Small intestine (tissue), 7 donors: ENCODE data around the gene CAPZB. TPM values are rescaled to one million over a fixed set of nuclear protein-coding genes. Genes with fewer than 3 reads are reported as not detected.

Experiments used
- DNase-seq, 2 donors: peaks; one replicate each; pipeline versions ENCODE4 v3.0.0 to v3.0.0-alpha.2; 2013
- FAIRE-seq: peaks from 2 replicates; lab custom pipeline; 2012; peaks lifted over from hg19 to GRCh38; lab: Jason Lieb, UNC
- H3K27ac ChIP-seq, 3 donors: one replicate each; pipeline ENCODE4 v1.5.1; 2013; ENCODE audit warnings: low read length in 2 of 3, mild to moderate bottlenecking in 2 of 3, control low read depth in 1 of 3, inconsistent platforms in 1 of 3, low read depth in 1 of 3, moderate library complexity in 1 of 3
- H3K27me3 ChIP-seq, 3 donors: one replicate each; pipeline ENCODE4 v1.6.1; 2013; ENCODE audit warnings: low read length in 3 of 3, inconsistent platforms in 1 of 3; ENCODE audit not compliant: control insufficient read depth in 3 of 3, insufficient read depth in 3 of 3
- H3K36me3 ChIP-seq, 3 donors: one replicate each; pipeline ENCODE4 v1.6.1; 2013; ENCODE audit warnings: low read length in 3 of 3, inconsistent platforms in 1 of 3, low read depth in 1 of 3, mild to moderate bottlenecking in 1 of 3, moderate library complexity in 1 of 3; ENCODE audit not compliant: control insufficient read depth in 3 of 3, insufficient read depth in 2 of 3
- H3K4me1 ChIP-seq, 3 donors: one replicate each; pipeline ENCODE4 v1.6.1; 2013; ENCODE audit warnings: low read length in 2 of 3, inconsistent platforms in 1 of 3, low read depth in 1 of 3, mild to moderate bottlenecking in 1 of 3, moderate library complexity in 1 of 3; ENCODE audit not compliant: control insufficient read depth in 3 of 3, insufficient read depth in 2 of 3
- H3K4me3 ChIP-seq, 3 donors: one replicate each; pipeline ENCODE4 v1.5.1; 2013; ENCODE audit warnings: low read length in 3 of 3, control low read depth in 1 of 3, inconsistent platforms in 1 of 3, low read depth in 1 of 3, mild to moderate bottlenecking in 1 of 3, moderate library complexity in 1 of 3
- H3K9me3 ChIP-seq, 2 donors: one replicate each; pipeline ENCODE4 v1.6.1; 2013; ENCODE audit warnings: low read depth in 1 of 2, low read length in 1 of 2; ENCODE audit not compliant: control insufficient read depth in 2 of 2, insufficient read depth in 1 of 2
- WGBS, 3 donors: extraction: QIAGEN DNeasy Blood & Tissue Kit; methylation state at CpG; one replicate each; pipeline ENCODE4 v1.1.7; 2013; 5-methylcytosine and 5-hydroxymethylcytosine counted together
- polyA plus RNA-seq, 4 donors: library from polyadenylated mRNA; stranded (reverse) in 3 of 4; unstranded in 1 of 4; fragments of 200-250 nt in 3 of 4; fragments of 120-200 nt in 1 of 4; gene quantifications; one replicate each; pipeline versions ENCODE4 v1.2.1 to v1.2.3, GENCODE V29; 2013
- donor health status: healthy with polysubstance abuse.
- donor health status: control.
- donor health status: control.
- donor health status: Bipolar disorder and iron deficiency.
- donor health status: healthy.

CAPZB gene
- polyA plus RNA-seq, 4 donors, result 245 to 292 (median 276) TPM

GRCh38 chr1:19313636-19313959 lies 171.7 kb downstream of the CAPZB start:
- no peak overlapping the region for H3K4me3 ChIP-seq
- peak overlapping the region in 1 of 3 donors; percentile 27 for H3K27ac ChIP-seq
- FAIRE-seq, result no peak
- peak; percentile 58 to 67 for DNase-seq
- no peaks in the 10 kb centered on the region for H3K9me3 ChIP-seq
- H3K36me3 ChIP-seq, result peaks cover 3 to 52% (median 5%) of the 10 kb centered on the region in 3 donors
- 62 to 89% (median 65%) methylated on average over 4 of the region's 4 CpGs for WGBS, 3 donors
- H3K4me1 ChIP-seq, result peaks cover 0 to 37% (median 3%) of the 10 kb centered on the region in 3 donors
- no peaks in the 10 kb centered on the region for H3K27me3 ChIP-seq

GRCh38 chr1:19312782-19313635 lies 172.3 kb downstream of the CAPZB start:
- H3K36me3 ChIP-seq, result peaks cover 3 to 51% (median 8%) of the 10 kb centered on the region in 3 donors
- no peaks in the 10 kb centered on the region for H3K27me3 ChIP-seq
- FAIRE-seq, result no peak
- no peaks in the 10 kb centered on the region for H3K9me3 ChIP-seq
- H3K27ac ChIP-seq, result peak overlapping the region; percentile 77 to 86 (median 80)
- H3K4me1 ChIP-seq, result peaks cover 0 to 42% (median 7%) of the 10 kb centered on the region in 3 donors
- WGBS, 3 donors, result 45 to 48% (median 45%) methylated on average over 20 of the region's 20 CpGs
- H3K4me3 ChIP-seq, result peak overlapping the region; percentile 72 to 83 (median 74)
- peak in 1 of 2 donors; percentile 19 for DNase-seq

GRCh38 chr1:19311931-19312781 lies 173.2 kb downstream of the CAPZB start, which contains the start of the genes AKR7A2 and SLC66A1:
AKR7A2 (minus strand) TSS chr1:19312144; CDS start chr1:19312124, 20 bp downstream.
SLC66A1 (plus strand) TSS chr1:19312326; CDS start chr1:19317678, 5,352 bp downstream.
- WGBS, 3 donors, result 1% methylated on average over 48 to 105 of the region's 105 CpGs
- DNase-seq (peak; percentile 93 to 97), FAIRE-seq (no peak)
- H3K36me3 ChIP-seq, result peaks cover 0 to 49% (median 5%) of the 10 kb centered on the region in 3 donors
- H3K9me3 ChIP-seq, result no peaks in the 10 kb centered on the region
- peaks cover 0 to 51% (median 7%) of the 10 kb centered on the region in 3 donors for H3K4me1 ChIP-seq
- no peaks in the 10 kb centered on the region for H3K27me3 ChIP-seq
- H3K4me3 ChIP-seq, result peak within 1 kb of the TSS; percentile 72 to 87 (median 74)
- H3K27ac ChIP-seq, result peak within 1 kb of the TSS; percentile 78 to 86 (median 80)

- WGBS, 3 donors, result 0 to 1% (median 1%) methylated on average over 24 to 29 of the region's 29 CpGs
- no peaks in the 10 kb centered on the region for H3K27me3 ChIP-seq
- DNase-seq (peak in 1 of 2 donors; percentile 22), FAIRE-seq (no peak)
- no peaks in the 10 kb centered on the region for H3K9me3 ChIP-seq
- peaks cover 3 to 49% (median 8%) of the 10 kb centered on the region in 3 donors for H3K36me3 ChIP-seq
- H3K27ac ChIP-seq, result peak overlapping the region; percentile 77 to 80 (median 78)
- H3K4me3 ChIP-seq, result peak overlapping the region; percentile 72 to 87 (median 74)
- peaks cover 0 to 52% (median 7%) of the 10 kb centered on the region in 3 donors for H3K4me1 ChIP-seq
Observed at GRCh38 chr1:19311503-19311930, 173.8 kb downstream of the CAPZB start.

DNA sequence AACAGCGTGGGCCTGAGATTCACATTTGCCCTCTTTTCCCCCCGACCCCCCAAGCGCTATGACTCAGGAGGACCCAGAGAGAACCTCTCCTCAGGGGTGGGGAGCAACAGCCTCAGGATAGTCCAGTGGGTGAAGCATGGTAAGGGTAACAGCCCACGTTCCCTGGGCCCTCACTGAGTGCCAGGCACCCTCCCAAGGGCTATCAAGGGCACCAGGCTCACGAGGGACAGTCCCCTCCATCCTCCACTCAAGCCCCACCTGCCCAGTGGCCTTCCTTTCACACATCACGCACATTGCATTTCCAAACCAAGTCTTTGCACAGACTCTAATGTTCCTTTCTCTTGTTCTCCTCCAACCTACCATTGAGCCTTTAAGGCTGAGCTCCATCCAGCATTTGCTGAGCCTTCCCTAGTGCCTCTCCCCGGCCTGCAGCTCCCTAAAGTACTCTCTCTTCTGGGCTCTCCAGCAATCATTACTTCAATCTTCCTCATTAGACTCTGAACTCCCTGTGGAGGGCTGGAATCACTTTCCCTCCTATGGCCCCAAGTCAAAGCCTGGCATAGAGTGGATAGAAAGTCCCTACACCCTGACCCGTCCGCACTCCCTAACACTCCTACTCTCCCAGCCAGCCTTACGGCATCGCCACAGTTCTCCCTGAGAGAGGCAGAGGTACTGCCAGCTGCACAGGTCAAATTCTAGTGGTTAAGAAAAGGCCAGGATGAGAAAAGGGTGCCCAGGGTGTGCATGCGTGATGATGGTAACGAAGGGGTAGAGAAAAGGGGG lies 174.4 kb downstream of the CAPZB start:
- Histone ChIP-seq H3K9me3 (no peaks in the 10 kb centered on the region), H3K4me1 (peaks cover 0 to 52% (median 7%) of the 10 kb centered on the region in 3 donors), H3K36me3 (peaks cover 3 to 49% (median 10%) of the 10 kb centered on the region in 3 donors), H3K27ac (peak overlapping the region; percentile 77 to 80 (median 78)), H3K4me3 (peak overlapping the region; percentile 72 to 87 (median 74)), H3K27me3 (no peaks in the 10 kb centered on the region)
- 28 to 40% (median 29%) methylated on average over 13 of the region's 13 CpGs for WGBS, 3 donors
- FAIRE-seq, result no peak
- DNase-seq, result peak; percentile 71 to 73

- Histone ChIP-seq H3K9me3 (no peaks in the 10 kb centered on the region), H3K4me3 (no peak overlapping the region), H3K36me3 (peaks cover 3 to 47% (median 14%) of the 10 kb centered on the region in 3 donors), H3K4me1 (peaks cover 0 to 47% (median 7%) of the 10 kb centered on the region in 3 donors), H3K27ac (peak overlapping the region in 1 of 3 donors; percentile 34), H3K27me3 (no peaks in the 10 kb centered on the region)
- FAIRE-seq, result no peak
- WGBS, 3 donors, result 70 to 82% (median 74%) methylated on average over 7 of the region's 7 CpGs
- DNase-seq, result peak in 1 of 2 donors; percentile 13
Observed at GRCh38 chr1:19310061-19310460, 175.3 kb downstream of the CAPZB start.

GRCh38 chr1:19309123-19309813 lies 176.1 kb downstream of the CAPZB start:
- Histone ChIP-seq H3K27me3 (no peaks in the 10 kb centered on the region), H3K4me1 (peaks cover 0 to 47% (median 7%) of the 10 kb centered on the region in 3 donors), H3K9me3 (no peaks in the 10 kb centered on the region), H3K27ac (peak overlapping the region in 2 of 3 donors; percentile 26 to 86), H3K36me3 (peaks cover 3 to 47% (median 16%) of the 10 kb centered on the region in 3 donors), H3K4me3 (no peak overlapping the region)
- DNase-seq (no peak), FAIRE-seq (no peak)
- 75 to 91% (median 84%) methylated on average over 6 of the region's 6 CpGs for WGBS, 3 donors
